ENCODE measurements around the gene PADI6.
"Not testable (repeated sequence)": the region's sequence is repeated elsewhere in the genome, so short reads cannot be mapped to it uniquely, and the experiment has no call there.

The PADI6 gene

DNA sequence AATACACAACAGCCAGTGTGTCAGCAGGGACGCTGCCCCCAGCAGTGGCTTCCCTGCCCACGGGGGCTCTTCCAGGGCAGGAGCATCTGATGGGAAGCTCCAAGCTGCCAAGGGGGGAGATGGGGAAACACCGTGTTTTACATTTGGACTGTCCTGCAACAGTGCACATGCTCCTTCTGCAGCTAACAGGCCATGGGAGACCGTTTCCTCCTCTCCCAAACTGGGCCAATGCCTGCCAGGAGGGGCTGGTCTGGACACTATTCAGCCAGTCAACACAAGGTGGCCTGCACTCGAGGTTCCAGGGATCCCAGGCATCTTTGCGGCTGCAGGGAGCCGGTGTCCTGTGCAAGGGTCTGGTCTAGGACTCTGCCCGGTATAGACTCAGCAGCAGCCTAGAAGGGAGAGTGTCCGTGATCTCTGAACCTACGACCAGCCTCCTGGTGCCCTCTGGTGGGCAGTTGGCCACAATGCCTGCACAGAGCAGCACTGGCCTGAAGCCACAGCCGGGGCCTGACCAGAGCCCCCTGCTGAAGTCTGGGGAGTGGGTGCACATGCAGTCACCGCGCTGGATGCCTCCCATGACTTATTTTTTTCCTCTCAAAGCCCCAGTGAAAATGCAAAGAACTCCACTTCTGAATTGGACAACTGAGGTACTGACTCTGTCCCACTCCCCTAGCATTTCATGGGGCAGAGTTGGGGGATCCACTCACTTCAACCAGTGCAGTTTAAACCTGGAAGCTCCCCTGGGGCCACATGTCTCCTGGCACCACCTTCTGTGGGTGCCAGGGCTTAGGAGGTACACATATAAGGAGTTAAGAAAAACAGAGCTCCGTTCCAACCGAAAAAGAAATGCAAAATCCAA is 34.1 kb downstream of the PADI6 start:
- peak; percentile 38 for DNase-seq

DNA sequence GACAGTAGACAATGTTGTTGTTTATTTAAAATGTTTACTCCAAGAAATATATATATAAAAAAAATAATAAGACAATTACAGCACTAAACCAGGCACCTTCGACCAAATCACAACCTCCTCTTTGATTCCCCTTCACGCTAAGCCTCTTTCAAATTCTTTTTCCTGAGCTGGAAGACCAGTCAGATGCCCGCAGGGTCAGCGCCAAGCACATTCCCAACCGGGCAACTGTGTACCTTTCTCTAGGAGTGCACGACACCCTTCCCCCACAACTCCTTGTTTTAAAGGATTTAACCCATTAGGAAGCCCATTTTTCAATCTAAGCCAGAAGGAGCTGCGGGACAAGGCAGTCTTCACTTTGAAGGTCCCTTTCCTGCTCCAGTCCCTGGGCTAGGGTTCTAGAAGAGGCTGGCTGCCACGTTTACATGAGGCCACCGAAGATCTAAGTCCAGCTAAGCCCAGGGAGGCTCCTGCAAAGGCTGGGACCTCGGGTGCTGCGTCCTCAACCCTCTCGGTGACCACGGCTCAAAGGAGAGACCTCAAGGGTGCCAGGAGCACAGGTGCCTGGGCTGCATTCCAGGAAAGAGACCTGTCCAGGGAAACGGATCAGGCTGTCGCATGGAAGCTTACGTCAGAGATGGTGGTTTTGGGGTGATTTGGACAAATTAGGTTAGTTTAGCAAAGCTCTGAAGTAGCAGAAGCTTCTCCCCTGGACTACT is 34.9 kb downstream of the PADI6 start:
- not testable (repeated sequence) for DNase-seq

DNA sequence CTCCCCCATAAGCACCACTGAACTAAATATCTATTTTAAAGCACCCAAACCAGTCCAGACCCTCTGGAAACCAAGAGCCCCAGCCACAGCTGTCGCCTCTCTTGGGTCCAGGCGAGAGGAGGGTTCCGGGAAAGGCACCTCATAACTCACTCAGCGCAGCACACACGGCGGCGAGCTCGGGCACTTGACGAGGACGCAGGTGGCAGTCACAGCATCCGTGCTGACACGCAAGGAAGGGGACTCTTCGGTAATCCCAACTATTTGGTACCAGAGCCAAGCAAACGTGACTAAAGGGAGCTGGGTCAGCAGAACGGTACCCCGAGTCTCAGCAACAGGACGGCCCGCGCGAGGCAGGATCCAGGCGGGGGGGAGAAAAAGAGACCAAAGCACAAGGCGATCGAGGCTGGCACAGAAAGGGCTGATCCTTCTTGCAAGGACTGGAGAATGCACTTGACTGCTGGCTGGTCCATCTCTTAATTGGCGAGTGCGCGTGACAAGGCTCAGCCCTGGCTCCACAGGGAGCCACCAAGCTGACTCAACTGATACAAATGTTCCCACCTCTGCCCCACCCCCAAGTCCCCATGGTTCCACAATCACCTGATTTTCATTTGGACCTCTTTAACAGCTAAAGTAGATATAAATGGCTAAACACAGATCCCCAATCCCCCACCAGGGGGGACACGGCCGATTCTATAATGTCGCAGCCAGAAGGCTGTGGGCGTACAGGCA is 36.0 kb downstream of the PADI6 start:
- DNase-seq = not testable (repeated sequence)

DNA sequence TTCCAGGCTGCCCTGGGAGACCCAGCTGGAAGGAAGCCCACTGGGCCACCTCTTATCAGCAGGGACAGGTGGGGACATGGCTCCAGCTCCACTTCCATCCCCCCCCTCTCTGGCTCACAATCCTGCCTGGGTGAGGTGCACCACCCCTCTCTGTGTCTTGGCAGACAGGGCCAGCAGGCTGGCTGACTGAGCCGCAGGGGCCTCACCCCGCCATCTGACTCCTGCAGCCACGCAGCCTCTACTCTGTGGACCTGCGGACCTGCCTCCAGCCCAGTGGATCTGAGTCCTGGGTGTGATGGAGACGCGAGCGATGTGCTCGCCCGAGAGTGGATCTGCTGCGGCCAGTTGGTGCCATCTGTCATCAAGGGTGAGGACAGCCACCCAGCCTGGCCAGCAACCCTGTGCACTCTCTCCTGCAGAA is 37.4 kb downstream of the PADI6 start:
- DNase-seq = no peak

DNA sequence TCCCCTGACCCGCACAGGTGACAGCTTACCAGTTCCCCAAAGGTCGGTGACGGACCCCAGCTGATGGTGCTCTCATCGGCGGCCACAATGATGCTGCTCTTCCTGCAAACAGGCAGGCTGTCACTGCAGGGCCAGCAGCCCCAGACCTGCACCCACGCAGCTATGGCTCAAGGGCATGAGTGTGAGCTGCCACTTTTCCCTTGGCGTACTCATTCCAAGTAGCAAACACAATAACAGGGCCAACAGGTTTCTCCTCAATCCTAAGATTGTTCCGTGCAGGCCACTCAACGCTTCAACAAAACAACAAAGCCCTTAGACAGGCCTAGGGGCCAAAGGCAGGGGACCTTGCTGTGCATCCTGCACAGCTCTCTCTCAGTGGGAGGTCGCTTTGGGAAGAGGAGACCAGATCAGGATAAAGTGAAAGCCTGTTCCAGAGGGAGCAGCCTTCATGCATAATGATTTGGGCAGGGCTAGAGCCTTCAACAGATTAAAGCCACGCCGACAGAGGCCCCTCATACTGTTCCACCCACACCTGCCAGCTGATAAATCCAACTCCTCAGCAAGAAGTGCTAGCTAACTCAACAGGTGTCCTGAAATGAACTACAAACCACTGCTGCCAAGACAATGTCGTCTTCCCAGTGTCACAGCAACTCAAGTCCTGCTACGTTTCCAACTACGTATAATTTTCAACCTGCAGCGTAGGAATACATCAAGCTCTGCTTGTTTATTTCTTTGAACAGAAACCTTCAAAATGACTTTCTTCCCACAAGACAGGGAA is 40.3 kb downstream of the PADI6 start:
- no peak for DNase-seq

DNA sequence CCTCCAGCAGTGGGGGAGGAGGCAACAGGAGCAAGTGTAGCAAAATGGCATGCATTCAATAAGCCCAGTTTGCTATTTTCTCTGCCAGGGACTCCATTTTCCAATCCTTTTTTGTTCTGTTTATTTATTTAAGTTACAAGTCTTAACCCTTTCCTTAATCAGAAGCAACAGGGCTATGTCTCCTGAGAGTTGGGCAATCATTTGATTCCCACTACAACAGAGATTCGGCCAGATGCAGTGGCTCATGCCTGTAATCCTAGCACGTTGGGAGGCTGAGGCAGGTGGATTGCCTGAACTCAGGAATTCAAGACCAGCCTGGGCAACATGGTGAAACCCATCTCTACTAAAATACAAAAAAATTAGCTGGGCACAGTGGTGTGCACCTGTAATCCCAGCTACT is 42.0 kb downstream of the PADI6 start:
- DNase-seq = no peak

DNA sequence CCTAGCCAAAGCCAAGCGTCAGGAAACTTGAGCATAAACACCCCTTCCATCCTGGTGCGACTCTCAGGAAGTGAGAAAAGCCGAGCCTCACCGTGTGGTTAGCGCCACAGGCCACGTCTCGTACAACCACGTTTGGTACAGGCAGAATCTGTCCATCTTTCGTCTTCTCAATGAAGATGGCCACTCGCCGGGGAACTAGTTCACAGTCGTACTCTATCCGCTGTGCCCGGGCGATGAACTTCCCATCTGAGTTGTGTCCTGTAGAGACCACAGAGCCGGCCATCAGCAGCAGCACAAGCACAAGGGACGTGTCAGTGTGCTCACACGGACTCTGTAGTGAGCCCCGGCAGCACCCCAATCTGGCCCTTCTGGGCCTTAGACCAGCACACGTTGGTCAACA is 44.4 kb downstream of the PADI6 start:
- no peak for DNase-seq

DNA sequence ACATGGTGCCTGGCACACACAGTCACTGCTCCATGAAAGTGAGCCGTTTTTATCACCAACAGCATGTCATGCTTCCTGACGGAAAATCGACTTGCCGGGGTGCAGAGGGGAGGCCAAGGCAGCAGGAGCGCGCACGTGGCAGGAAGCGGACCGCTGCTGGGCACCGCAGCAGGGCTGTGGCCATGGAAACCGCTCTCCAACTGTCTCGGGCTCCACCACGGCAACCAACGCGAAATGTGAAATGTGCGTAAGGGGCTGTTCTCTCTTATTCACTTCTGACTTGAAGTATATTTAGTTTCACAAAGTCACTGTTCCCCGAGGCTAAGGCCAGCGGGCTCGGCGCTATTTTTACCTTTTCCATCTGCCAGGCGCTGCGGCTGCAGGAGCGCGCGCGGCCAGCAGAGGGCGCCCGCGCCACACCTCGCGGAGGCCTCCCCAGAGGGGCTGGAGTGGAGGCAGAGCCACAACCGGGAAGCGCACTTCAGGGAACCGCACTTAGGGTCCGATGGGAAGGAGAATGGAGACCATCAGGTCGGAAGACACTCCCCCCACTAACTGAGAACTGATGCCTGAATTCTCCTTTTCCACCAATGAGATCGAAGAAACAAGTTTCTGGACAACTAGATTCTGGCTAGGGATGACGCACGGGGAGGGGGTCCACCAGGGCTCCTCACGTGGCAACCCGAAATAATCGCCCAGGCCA is 47.8 kb downstream of the PADI6 start:
- peak; percentile 78 for DNase-seq

DNA sequence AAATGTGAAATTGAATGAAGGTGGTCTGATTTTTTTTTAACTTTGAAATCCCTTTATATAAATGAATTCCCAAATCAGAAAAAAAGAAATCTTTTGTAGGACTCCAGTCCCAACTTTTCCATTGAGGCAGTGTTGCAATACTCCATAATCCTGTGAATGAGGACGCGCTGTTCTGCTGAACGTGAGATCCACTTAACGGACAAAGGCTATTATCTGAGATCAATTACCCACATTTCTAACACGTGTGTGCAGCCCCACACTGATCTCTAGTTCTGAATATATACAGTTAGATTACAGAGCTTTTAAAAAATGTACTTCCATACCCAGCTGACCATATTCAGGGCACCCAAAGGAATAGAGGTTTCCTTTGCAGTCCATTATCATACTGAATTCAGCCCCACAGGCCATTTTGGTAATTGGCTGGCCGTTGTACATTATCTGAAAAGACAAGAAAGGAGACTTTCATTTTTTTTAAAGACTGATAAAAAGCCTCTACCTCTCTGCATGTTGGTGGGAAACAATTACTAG is 48.5 kb downstream of the PADI6 start:
- no peak for DNase-seq

DNA sequence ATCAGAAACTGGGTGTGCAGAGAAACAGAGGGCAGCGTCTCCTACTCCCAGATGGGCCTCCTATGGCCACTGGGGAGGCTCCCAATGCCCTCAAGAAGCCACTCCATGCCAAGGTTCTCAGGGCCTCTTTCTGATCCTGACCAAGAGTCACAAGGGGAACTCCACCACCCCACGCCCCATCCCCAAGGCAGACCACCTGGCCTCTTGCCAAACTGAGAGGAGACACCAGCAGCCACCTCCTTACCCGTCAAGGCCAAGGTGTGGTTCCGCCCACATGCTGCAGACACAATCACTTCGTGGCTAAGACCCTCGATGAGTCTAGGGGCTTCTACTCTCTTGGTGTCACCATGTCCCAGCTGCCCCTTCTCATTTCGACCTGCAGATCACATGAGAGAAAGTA is 50.5 kb downstream of the PADI6 start:
- DNase-seq = no peak

DNA sequence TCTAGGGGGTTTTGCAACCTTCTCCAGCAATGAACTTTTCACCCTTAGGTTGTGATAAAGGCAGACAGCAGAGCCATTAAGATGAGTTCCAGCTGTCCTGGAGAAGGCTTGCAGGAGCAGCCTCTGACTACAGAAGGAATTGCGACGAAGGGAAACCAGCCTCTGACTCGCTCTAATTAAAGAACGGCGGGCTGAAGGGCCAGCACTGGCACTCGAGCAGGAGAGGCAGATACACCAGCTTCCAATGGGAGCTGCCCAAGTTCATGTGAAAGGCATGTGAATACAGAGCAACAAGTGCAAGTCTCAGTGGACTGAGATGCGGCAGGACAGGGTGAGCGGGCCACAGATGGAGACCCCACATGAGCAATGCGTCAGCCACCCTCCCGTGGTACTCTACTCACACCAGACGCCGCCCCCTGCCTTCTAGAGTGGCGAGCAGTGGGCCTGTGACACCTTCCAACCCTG is 51.8 kb downstream of the PADI6 start:
- no peak for DNase-seq

DNA sequence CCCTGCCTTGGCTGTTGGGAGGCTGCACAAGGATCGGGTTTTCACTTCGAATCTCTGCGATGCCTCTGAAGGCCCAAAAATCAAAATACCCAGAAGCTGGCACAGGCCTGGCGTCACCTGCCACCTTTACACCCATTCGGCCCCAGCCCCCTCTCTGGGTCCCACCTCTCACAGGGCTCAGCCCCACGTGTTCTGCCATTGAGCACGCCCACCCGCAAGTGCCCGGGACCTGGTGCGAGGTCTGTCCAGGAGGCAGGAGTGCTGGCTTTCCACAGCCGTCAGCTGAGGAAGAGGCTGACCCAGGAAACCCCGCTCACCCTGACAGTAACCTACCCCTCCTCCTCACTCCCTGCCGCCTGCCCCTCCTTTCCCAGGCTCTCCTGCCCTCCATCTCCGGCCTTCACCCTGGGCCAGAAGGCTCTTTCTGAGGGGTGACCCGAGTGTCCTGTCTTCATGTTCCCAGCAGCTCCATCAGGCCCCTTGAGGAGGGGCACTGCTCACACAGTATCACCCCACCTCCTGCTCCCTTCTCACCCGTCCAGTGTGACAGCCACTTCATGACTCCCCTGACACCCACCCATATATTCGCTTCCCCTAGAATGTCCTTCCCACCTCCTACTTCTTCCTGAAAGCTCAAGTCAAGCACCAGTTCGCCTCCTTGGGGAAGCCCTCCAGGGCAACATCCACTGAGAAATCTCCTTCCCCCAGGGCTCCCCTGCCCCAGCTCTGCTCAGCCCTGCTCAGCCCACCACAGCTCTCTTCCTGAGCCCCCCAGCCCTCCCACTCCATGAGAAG is 54.0 kb downstream of the PADI6 start:
- DNase-seq = no peak

DNA sequence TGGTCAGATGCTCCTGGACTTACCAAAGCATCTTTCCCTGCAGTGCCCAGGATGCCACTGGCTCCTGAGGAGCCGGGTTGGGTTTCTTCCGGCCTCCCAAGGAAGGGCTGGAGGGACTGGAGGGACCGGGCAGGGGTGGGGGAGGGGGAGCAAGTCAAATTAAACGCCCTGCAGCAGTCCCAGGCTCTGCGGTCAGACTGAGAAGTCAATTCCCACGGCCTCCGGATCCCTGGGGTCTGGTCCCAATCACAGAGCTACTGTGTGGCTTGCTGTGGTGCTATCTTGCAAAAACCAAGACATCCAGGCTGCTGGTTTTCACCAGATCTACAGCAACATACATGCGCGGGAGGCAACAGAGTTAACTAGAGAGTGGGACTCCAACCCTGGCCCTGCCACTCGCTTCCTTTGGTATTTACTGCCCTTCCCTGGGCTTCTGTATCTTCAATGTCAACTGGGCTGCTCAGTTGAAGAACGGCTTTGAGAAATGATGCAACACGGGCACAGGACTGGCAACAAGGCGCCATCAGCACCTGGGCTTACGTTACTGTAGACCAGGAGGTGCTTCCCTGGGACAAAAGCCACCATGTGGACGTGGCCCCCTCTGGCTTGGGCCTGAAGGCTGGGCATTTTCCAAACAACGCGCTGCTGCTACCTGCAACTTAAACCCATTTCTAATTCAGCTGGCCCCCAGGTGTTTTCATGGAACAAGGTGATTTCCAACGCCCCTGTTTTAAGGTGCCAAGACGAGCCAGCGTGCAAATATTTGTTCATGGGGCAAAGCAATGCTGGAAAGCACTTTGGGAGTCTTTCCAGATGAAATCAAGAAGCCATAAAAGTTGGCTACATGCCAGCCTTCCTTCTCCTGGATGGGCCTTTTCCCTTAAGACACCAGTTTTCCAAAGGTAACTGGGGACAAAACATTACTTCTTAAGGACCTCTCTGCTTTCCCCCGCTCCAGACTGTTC is 56.0 kb downstream of the PADI6 start:
- DNase-seq = no peak

DNA sequence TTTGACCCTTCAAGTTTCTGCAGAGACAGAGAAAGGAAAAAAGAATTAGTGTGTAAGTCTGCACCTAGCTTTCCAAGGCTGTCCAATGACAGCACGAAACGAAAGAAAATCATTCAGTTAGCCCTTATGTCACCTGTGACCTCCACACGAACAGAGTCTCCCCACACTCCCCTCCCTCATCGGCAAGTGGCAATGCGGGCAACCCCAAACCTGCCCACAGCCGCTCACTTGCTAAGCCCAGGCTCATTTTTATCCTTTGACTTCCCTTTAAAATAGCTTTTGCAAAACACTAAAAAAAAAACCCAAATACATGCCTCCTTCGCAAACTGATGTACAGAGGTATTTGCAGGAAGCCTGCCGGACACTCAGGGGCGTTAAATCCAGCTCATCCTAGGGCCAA is 57.2 kb downstream of the PADI6 start:
- no peak for DNase-seq

DNA sequence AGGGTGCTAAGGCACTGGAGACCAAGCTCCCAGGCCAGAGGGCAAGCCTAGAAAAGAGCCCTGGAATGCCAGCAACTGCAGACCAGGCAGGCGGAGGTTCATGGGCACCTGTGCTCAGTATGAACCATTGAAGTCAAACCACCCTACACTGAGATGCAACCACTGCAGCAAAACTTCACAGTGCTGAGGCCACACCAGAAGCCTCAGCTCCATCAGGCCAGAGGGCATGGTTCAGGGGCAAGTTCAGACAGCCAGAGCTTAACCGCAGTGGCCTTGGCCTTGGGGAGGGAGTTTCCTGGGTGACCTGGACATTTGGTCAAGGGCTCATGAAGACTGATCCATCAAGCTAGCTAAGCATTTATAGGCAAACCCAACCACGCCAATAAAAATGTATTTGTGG is 60.4 kb downstream of the PADI6 start:
- no peak for DNase-seq

DNA sequence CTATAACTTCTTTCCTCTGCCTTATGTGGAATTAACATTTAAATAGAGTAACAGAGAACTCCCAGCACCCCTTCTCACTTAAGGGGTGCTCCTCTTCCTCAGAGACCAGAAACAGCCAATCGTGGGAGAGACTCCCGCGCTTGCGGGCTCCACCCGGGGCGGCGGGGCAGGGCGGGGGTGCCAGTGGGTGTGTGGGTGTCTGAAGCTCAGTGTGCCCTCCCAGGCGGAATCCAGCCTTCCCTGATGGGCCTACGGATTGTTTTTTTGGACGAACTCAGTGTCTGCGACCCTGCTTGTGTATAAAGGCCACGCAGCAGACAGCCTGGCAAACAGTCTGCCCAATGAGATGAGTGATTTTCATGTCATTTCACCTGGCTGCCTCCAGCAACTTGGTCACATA is 61.3 kb downstream of the PADI6 start:
- DNase-seq = no peak

DNA sequence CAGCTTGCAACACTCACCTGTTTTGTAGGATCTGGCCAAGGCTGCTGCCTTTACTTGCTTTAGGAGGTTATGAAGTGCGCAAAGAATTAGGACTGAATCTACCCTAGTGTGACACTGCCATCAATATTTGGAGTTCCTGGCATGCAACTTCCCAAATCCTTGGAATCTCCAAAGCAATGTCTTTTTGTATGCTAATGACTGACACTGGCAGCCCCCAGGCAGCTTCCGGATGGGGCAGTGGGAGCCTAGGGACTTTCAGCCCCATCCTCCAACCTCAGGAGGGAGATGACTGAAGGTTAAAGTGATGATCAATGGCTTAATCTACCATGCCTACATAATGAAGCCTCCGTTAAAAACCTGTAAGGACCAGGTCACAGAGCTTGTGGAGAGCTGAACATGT is 62.0 kb downstream of the PADI6 start:
- no peak for DNase-seq

DNA sequence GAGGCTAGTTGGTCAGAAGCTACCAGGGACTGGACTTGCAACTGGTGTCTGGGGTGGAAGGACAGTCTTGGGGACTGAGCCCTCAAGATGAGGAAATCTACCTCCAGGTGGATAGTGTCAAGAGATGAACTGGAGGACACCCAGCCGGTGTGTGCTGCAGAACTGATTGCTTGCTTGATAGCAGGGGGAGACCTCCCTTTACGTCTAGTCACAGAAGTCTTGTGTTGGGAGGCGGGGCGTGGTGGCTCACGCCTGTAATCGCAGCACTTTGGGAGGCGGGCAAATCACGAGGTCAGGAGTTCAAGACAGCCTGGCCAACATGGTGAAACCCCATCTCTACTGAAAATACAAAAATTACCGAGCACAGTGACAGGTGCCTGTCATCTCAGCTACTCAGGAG is 62.6 kb downstream of the PADI6 start:
- no peak for DNase-seq

DNA sequence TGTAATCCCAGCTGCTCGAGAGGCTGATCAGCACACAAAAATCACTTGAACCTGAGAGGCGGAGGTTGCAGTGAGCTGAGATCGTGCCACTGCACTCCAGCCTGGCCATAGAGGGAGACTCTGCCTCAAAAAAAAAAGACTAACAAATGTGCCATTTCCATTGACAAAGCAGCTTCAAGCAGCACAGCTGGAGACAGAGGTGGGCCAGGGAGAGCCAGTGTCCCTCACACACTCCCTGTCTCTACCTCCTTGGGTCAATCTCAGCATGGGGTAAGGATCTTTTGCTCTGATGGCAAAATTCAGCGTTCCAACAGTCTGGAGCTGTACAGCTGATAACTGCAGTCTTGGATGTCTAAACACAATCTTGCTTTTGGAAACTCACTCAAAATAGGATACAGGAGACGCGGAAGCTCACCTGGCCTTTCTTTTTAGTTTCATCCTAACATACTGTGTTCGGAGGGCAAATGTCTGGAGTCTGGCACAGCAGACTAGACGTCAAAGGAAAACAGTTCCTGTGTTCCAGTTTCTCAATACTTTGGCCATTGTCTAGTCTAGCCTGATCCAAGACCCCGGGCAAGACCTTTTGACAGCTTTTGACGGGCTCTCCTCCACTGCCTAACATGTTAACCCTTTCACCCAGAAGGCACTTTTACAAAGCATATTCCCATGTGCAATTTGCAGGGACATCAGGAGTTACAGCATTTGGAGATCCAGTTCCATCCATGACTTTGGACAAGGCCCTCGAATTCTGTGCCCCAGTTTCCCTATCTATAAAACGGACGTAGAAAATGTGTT is 64.6 kb downstream of the PADI6 start:
- no peak for DNase-seq

Measured in activated CD4-positive, CD25-positive, alpha-beta regulatory T cell treated with anti-CD3 and anti-CD28 coated beads, Interleukin-2, amount 50 U/mL, for 72 hours (primary cell).